PC-9 (cell line): Measurements from ENCODE around the gene ALK.

Experiments used
- CTCF ChIP-seq: fragments of 200-600 bp; sonication (generic); conservative IDR thresholded peaks from 2 replicates; pipeline ENCODE4 v1.6.1; 2017; ENCODE audit warnings: mixed run types, antibody characterized with exemption, mild to moderate bottlenecking, moderate library complexity
- EZH2 ChIP-seq: fragments of 200-600 bp; sonication (generic); IDR thresholded peaks from 2 replicates; pipeline ENCODE4 v1.8.0; 2017; ENCODE audit warnings: antibody characterized with exemption, low read depth

- TF ChIP-seq CTCF: no peak
- TF ChIP-seq EZH2: no peak
Measured at GRCh38 chr2:29726976-29727375, 194.4 kb downstream of the ALK start.
